Neural progenitor cell (in vitro differentiated cells): ENCODE results near the gene FGG. TPM values are rescaled to one million over a fixed set of nuclear protein-coding genes. Genes with fewer than 3 reads are reported as not detected.
"Not testable (repeated sequence)": the region's sequence is repeated elsewhere in the genome, so short reads cannot be mapped to it uniquely, and the experiment has no call there.

Experiments
- DNase-seq: peaks from one replicate; pipeline ENCODE4 v3.0.0-alpha.2; 2016; ENCODE audit warnings: low spot score
- H2AFZ ChIP-seq: fragments of 200-600 bp; sonication (generic); replicated peaks from 2 replicates; pipeline ENCODE4 v1.6.1; 2016; ENCODE audit warnings: antibody characterized with exemption
- H3F3A ChIP-seq: fragments of 200-600 bp; sonication (generic); 2 replicates; pipeline ENCODE4 v1.6.1; 2016; ENCODE audit warnings: antibody characterized with exemption, low read depth
- H3K27ac ChIP-seq: fragments of 200-600 bp; sonication (generic); 2 replicates; pipeline ENCODE4 v1.5.1; 2016; ENCODE audit warnings: mild to moderate bottlenecking
- H3K27me3 ChIP-seq: fragments of 200-600 bp; sonication (generic); 2 replicates; pipeline ENCODE4 v1.6.1; 2016; ENCODE audit warnings: mild to moderate bottlenecking, moderate library complexity
- H3K36me3 ChIP-seq: fragments of 200-600 bp; sonication (generic); 2 replicates; pipeline ENCODE4 v1.5.1; 2016
- H3K4me1 ChIP-seq: fragments of 200-600 bp; sonication (generic); 2 replicates; pipeline ENCODE4 v1.6.1; 2016; ENCODE audit warnings: mixed run types
- H3K4me2 ChIP-seq: fragments of 200-600 bp; sonication (generic); 2 replicates; pipeline ENCODE4 v1.6.1; 2016
- H3K4me3 ChIP-seq: fragments of 200-600 bp; sonication (generic); 2 replicates; pipeline ENCODE4 v1.5.1; 2016
- H3K79me2 ChIP-seq: fragments of 200-600 bp; sonication (generic); 2 replicates; pipeline ENCODE4 v1.6.1; 2016; ENCODE audit warnings: low read depth
- H3K9ac ChIP-seq: fragments of 200-600 bp; sonication (generic); 2 replicates; pipeline ENCODE4 v1.6.1; 2016
- H3K9me3 ChIP-seq: fragments of 200-600 bp; sonication (generic); 2 replicates; pipeline ENCODE4 v1.5.1; 2016; ENCODE audit warnings: low read depth
- H4K20me1 ChIP-seq: fragments of 200-600 bp; sonication (generic); 2 replicates; pipeline ENCODE4 v1.6.1; 2016; ENCODE audit warnings: low read depth
- H3K27ac Mint-ChIP-seq: 3 replicates; pipeline ENCODE4 v1.8.0; 2021; ENCODE audit warnings: mixed read lengths
- H3K27me3 Mint-ChIP-seq: 2 replicates; pipeline ENCODE4 v1.8.0; 2022; ENCODE audit warnings: low read depth, mild to moderate bottlenecking, inconsistent platforms, moderate library complexity, mixed read lengths; ENCODE audit not compliant: insufficient read depth
- H3K36me3 Mint-ChIP-seq: 3 replicates; pipeline ENCODE4 v1.8.0; 2021; ENCODE audit warnings: mixed read lengths
- H3K4me1 Mint-ChIP-seq: 3 replicates; pipeline ENCODE4 v1.8.0; 2021; ENCODE audit warnings: mixed read lengths
- H3K4me3 Mint-ChIP-seq: 3 replicates; pipeline ENCODE4 v1.8.0; 2021; ENCODE audit warnings: mild to moderate bottlenecking, moderate library complexity, mixed read lengths
- H3K9me3 Mint-ChIP-seq: 3 replicates; pipeline ENCODE4 v1.8.0; 2020; ENCODE audit warnings: mixed read lengths
- EZH2 ChIP-seq: fragments of 200-600 bp; sonication (generic); IDR thresholded peaks from 2 replicates; pipeline ENCODE4 v1.6.1; 2017; ENCODE audit warnings: antibody characterized with exemption, mild to moderate bottlenecking, moderate library complexity
- EZH2phosphoT487 ChIP-seq: fragments of 200-600 bp; sonication (generic); IDR thresholded peaks from 2 replicates; pipeline ENCODE4 v1.6.1; 2017; ENCODE audit warnings: antibody characterized with exemption
- total RNA-seq: library from RNA; depleted of rRNA; stranded (reverse); fragments of >200 nt; gene quantifications from 2 replicates; pipeline ENCODE4 v1.2.3, GENCODE V29; 2015; ENCODE audit warnings: low replicate concordance
- TF ChIP-seq, protein P1 (sequence below): fragments of 200-600 bp; sonication (generic); IDR thresholded peaks from 2 replicates; pipeline ENCODE4 v1.5.1; 2017; ENCODE audit warnings: antibody characterized with exemption, mild to moderate bottlenecking

Gene FGG
- total RNA-seq, 1 donor from 2014 or later, result not detected

DNA sequence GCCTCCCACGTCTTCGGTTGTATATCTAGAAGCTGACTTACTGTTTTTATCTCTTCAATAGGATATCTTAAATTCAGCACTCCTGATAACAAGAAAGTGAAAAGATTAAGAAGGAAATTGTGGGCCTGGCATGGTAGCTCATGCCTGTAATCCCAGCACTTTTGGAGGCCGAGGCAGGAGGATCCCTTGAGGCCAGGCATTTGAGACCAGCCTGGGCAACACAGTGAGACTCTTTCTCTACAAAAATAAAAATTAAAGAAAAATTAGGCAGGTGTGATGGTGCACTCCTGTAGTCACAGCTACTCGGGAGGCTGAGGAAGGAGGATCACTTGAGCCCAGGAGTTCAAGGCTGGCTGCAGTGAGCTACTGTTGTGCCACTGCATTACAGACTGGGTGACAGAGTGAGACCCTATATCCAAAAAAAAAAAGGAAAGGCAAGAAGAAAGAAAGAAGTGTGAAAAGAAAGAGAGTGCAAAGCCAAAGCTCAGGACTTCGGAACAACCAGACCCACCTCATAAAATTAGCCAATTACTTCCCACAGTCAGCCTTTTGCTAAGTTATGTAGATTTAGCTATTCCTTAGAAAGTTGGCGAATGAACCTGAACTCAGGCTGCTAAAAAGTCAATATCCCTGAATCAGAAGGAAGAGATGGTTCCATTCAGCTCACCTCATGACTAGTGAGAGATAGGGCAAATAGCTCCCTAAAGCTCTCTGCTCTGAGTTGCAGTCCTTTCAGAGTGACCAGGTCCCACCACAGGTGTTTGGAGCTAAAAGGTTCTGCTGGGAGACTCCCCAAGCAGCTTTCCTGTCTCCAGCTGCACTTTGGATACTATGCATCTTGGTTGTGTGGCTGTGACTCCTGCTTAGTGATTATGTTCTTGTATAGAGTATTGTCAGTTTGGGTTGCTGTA lies 9.2 kb downstream of the FGG start:
- no peak for DNase-seq
- Histone ChIP-seq H3K4me3 (no peak overlapping the region), H3K27me3 (no peaks in the 10 kb centered on the region), H3K79me2 (no peaks in the 10 kb centered on the region), H4K20me1 (no peaks in the 10 kb centered on the region), H3F3A (no peaks in the 10 kb centered on the region), H3K9ac (no peak overlapping the region), H3K4me2 (no peak overlapping the region), H3K27ac (no peak overlapping the region), H3K4me1 (no peaks in the 10 kb centered on the region), H3K9me3 (no peaks in the 10 kb centered on the region), H3K36me3 (no peaks in the 10 kb centered on the region), H2AFZ (no peak overlapping the region)
- H3K27me3 Mint-ChIP-seq, result no peaks in the 10 kb centered on the region
- H3K27ac Mint-ChIP-seq, result no peak overlapping the region
- H3K9me3 Mint-ChIP-seq, result no peaks in the 10 kb centered on the region
- H3K4me3 Mint-ChIP-seq, result no peak overlapping the region
- no peaks in the 10 kb centered on the region for H3K4me1 Mint-ChIP-seq
- TF ChIP-seq EZH2 (no peak), EZH2phosphoT487 (no peak)
- TF ChIP-seq, protein P1, sequence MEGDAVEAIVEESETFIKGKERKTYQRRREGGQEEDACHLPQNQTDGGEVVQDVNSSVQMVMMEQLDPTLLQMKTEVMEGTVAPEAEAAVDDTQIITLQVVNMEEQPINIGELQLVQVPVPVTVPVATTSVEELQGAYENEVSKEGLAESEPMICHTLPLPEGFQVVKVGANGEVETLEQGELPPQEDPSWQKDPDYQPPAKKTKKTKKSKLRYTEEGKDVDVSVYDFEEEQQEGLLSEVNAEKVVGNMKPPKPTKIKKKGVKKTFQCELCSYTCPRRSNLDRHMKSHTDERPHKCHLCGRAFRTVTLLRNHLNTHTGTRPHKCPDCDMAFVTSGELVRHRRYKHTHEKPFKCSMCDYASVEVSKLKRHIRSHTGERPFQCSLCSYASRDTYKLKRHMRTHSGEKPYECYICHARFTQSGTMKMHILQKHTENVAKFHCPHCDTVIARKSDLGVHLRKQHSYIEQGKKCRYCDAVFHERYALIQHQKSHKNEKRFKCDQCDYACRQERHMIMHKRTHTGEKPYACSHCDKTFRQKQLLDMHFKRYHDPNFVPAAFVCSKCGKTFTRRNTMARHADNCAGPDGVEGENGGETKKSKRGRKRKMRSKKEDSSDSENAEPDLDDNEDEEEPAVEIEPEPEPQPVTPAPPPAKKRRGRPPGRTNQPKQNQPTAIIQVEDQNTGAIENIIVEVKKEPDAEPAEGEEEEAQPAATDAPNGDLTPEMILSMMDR, result no peak
- H3K36me3 Mint-ChIP-seq, result no peaks in the 10 kb centered on the region

DNA sequence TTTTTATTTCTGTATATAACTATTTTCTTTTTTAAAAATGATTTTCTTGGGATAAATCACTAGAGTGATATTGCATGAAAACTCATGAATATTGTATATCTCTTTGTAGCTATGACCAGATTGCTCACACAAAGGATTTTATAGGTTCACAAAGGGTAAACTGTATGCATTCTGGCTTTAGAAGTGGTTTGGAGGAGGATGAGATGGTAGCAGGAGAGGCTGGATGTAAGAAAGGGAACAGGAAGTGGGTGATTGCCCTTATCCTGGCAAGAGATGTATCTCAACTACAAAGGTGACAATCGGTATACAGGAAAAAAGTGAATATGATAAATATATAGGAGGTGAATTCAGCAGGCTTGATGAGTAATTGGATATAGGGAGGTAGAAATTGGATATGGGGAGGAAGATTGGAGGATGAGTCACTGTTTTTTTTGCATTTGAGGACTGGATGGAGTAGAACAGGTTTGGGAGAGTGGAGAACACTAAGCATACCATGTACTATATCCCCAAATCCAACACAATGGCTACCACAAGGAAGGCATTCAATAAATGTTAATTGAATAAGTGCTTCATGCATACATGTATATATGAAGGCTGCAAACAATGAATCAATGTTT lies 9.9 kb downstream of the FGG start:
- TF ChIP-seq, protein P1, result no peak
- TF ChIP-seq EZH2 (no peak), EZH2phosphoT487 (no peak)
- Histone ChIP-seq H3K79me2 (no peaks in the 10 kb centered on the region), H3K9ac (no peak overlapping the region), H3K9me3 (no peaks in the 10 kb centered on the region), H3F3A (no peaks in the 10 kb centered on the region), H3K4me1 (no peaks in the 10 kb centered on the region), H3K27me3 (no peaks in the 10 kb centered on the region), H3K4me2 (no peak overlapping the region), H3K27ac (no peak overlapping the region), H2AFZ (no peak overlapping the region), H3K36me3 (no peaks in the 10 kb centered on the region), H3K4me3 (no peak overlapping the region), H4K20me1 (no peaks in the 10 kb centered on the region)
- no peak overlapping the region for H3K27ac Mint-ChIP-seq
- no peaks in the 10 kb centered on the region for H3K9me3 Mint-ChIP-seq
- DNase-seq, result no peak
- H3K27me3 Mint-ChIP-seq, result no peaks in the 10 kb centered on the region
- no peaks in the 10 kb centered on the region for H3K36me3 Mint-ChIP-seq
- H3K4me3 Mint-ChIP-seq, result no peak overlapping the region
- H3K4me1 Mint-ChIP-seq, result no peaks in the 10 kb centered on the region

DNA sequence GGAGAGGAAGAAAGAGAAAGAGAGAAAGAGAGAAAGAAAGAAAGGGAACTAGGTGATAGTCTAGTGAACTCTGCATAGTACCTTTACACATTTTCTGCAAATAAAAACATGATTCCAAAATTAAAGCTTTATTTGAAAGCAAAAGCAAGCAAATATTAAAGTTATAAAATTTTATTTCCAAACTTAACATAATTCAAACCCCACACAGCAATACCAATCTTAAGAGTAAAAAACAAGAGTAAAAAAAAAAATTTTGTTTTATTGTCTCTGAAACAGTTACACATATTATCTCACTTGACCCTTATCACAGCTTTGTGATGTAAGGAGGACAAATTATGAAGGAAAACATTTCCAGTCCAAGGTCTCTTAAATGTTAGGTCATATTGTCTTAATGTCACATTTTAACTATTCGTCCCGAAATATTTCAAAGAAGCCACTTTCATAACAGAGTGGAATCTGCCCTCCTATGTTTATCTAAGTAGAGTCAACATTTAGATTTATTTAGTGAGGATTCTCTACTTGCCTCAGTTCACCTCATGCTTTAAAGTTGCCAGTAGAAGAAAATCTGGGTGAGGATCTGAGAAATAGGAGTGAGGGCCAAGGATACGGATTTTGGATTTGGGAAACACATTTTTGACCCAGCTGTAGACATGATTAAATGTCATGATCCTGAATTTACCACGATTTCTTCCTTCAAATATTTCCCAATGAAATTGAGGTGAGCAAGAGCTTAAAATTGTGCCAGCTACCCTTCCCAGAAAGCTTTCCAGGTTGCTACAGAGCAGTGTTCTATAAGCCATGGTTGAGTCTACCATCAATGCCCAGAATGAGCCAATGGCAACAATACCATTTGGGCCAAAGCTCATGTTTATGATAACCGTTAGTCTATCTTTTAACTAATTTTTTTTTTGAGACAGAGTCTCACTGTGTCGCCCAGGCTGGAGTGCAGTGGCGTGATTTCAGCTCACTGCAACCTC lies 14.4 kb downstream of the FGG start:
- H3K4me1 Mint-ChIP-seq, result no peaks in the 10 kb centered on the region

DNA sequence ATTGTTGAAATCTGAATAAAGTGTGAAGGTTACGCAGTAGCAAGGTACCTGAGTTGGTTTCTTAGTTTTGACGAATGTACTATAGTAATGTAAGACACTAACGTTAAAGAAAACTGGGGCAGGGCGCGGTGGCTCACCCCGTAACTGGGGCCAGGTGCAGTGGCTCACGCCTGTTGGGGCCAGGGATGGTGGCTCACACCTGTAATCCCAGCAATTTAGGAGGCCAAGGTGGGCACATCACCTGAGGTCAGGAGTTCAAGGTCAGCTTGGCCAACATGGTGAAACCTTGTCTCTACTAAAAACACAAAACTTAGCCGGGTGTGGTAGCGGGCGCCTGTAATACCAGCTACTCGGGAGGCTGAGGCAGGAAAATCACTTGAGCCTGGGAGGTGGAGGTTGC lies 15.2 kb downstream of the FGG start:
- not testable (repeated sequence) for H3K4me1 ChIP-seq, H3K9me3 Mint-ChIP-seq, H3K27ac Mint-ChIP-seq, H3K27me3 ChIP-seq, H3K4me2 ChIP-seq, H3K79me2 ChIP-seq, H3K27me3 Mint-ChIP-seq, H2AFZ ChIP-seq, H3K36me3 Mint-ChIP-seq, H3F3A ChIP-seq, H3K9ac ChIP-seq, H3K4me1 Mint-ChIP-seq, H3K27ac ChIP-seq, H3K4me3 Mint-ChIP-seq, H4K20me1 ChIP-seq, H3K36me3 ChIP-seq, DNase-seq, H3K4me3 ChIP-seq, H3K9me3 ChIP-seq

More for the DNA sequence above, 14.4 kb downstream of the FGG start:
- H3K27ac ChIP-seq, result no peak overlapping the region
- H3K4me1 ChIP-seq, result no peaks in the 10 kb centered on the region
- Mint-ChIP-seq H3K9me3 (no peaks in the 10 kb centered on the region), H3K27ac (no peak overlapping the region), H3K4me3 (no peak overlapping the region), H3K27me3 (no peaks in the 10 kb centered on the region), H3K36me3 (no peaks in the 10 kb centered on the region)
- H3F3A ChIP-seq, result no peaks in the 10 kb centered on the region
- no peak for DNase-seq
- H3K36me3 ChIP-seq, result no peaks in the 10 kb centered on the region
- H3K4me3 ChIP-seq, result no peak overlapping the region
- no peaks in the 10 kb centered on the region for H3K79me2 ChIP-seq
- no peaks in the 10 kb centered on the region for H4K20me1 ChIP-seq
- no peaks in the 10 kb centered on the region for H3K9me3 ChIP-seq
- peak overlapping the region; percentile 2 for H2AFZ ChIP-seq
- H3K27me3 ChIP-seq, result no peaks in the 10 kb centered on the region
- no peak for TF ChIP-seq EZH2phosphoT487
- no peak for TF ChIP-seq EZH2
- TF ChIP-seq, protein P1, result no peak
- H3K4me2 ChIP-seq, result no peak overlapping the region
- no peak overlapping the region for H3K9ac ChIP-seq
